D721Med (cell line): ENCODE results near the gene RNU7-1.
A peak's percentile ranks its signal among the peaks of the same experiment; 100 is the strongest.

ENCODE experiments used
- DNase-seq: peaks from one replicate; pipeline ENCODE4 v3.0.0; 2011; ENCODE audit warnings: low spot score; ENCODE audit not compliant: insufficient read length
- FAIRE-seq: peaks from 2 replicates; lab custom pipeline; 2011; peaks lifted over from hg19 to GRCh38; lab: Jason Lieb, UNC
- TF ChIP-seq, protein P1 (sequence below): IDR thresholded peaks from 2 replicates; pipeline ENCODE4 v1.5.1; 2012; ENCODE audit warnings: mild to moderate bottlenecking, control low read depth; ENCODE audit not compliant: insufficient read depth; ENCODE audit errors: missing control alignments

RNU7-1 gene

DNA sequence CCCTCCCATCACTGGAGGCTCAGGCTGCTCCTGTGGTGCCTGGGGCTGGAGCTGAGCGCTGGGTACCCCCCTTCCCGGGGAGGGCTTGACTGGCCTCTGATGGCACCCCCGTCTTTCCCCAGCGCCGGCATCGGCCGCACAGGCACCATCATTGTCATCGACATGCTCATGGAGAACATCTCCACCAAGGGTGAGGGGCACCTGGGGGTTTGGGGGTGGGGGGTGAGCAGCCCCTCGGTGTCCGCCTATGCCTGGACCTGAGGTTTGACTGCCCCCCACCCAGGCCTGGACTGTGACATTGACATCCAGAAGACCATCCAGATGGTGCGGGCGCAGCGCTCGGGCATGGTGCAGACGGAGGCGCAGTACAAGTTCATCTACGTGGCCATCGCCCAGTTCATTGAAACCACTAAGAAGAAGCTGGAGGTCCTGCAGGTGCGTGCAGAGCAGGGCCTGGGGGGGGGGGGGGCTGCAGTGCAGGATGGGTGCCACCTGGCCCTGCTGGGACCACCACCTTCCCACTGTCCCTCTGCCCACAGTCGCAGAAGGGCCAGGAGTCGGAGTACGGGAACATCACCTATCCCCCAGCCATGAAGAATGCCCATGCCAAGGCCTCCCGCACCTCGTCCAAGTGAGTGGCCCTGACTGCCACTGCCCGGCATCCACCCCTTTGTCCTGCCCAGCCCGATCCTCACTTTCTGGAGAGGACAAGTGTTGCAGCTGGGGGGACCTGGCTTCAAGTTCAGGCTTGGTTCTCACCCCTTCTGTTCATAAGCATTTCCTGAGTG, 16.4 kb downstream of the RNU7-1 start:
- no peak for DNase-seq
- TF ChIP-seq, protein P1, sequence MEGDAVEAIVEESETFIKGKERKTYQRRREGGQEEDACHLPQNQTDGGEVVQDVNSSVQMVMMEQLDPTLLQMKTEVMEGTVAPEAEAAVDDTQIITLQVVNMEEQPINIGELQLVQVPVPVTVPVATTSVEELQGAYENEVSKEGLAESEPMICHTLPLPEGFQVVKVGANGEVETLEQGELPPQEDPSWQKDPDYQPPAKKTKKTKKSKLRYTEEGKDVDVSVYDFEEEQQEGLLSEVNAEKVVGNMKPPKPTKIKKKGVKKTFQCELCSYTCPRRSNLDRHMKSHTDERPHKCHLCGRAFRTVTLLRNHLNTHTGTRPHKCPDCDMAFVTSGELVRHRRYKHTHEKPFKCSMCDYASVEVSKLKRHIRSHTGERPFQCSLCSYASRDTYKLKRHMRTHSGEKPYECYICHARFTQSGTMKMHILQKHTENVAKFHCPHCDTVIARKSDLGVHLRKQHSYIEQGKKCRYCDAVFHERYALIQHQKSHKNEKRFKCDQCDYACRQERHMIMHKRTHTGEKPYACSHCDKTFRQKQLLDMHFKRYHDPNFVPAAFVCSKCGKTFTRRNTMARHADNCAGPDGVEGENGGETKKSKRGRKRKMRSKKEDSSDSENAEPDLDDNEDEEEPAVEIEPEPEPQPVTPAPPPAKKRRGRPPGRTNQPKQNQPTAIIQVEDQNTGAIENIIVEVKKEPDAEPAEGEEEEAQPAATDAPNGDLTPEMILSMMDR, result no peak
- FAIRE-seq, result no peak

GRCh38 chr12:6960593-6961277, 17.1 kb downstream of the RNU7-1 start:
- DNase-seq (no peak), FAIRE-seq (no peak)
- TF ChIP-seq, protein P1, result peak; percentile 7

- DNase-seq (no peak), FAIRE-seq (no peak)
- TF ChIP-seq, protein P1, result no peak
Observed at GRCh38 chr12:6961278-6961694, 17.7 kb downstream of the RNU7-1 start.

DNA sequence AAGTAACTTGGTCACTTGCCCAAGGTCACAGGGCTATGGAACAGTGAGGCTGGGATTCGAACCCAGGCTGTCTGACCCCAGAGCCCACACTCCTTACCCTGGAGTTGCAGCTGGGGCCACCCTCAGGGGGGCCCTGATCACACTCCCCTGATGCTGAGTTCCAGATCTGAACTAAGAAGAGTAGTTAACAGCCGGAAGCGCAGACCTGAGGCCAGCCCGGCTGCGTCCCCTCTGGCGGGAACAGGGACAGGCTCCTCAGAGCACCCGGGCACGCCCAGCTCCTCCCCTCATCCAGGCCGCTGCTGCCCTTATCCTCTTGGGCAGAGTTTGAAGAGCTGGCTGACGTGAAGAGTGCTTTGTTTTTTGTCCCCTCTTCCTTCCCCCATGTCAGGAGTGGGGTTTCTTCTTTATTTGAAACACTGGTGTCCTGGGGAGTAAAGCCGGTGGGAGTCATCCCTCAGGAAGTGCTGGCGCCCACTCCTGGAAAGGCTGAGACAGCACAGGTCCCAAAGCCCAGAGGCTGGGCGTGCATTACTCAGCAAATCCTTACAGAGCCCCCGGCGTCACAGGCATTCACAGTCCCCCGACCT, 18.2 kb downstream of the RNU7-1 start:
- FAIRE-seq (no peak), DNase-seq (peak; percentile 80)
- TF ChIP-seq, protein P1, result peak; percentile 69

DNA sequence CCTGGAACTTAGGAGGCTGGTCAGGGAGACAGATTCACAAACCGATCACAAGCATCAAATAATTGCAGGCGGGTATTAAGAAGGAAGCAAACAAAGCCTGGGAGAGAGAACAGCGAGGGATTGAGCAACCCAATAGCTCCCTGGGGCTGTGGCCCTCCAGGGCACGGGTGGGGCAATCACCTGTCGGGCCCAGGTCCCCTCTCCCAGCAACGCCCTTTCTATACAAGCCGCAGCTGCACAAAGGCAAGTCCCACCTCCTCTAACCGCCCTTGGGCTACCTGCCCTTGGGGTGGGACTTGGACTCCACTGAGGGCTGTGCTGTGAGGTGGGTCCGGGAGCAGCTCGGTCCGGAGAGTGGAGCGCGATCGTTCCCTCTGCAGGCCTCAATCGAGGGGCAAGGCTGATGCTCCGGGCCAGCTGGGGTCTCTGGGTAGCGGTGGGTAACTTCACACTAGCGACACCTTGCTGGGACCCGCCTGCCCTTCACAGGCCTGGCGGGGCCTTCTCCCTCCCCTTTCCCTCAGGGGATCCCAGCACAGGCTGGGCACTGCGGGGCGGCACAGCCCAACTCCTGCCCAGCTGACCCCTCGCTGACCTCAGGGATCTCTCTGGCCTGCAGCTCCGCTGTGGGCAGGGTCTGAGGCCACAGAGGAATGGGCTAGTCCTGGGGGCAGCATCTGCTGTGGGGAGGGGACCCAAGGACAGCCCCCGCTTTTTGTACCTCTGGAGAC, 18.8 kb downstream of the RNU7-1 start:
- DNase-seq (no peak), FAIRE-seq (no peak)
- TF ChIP-seq, protein P1, result no peak

DNA sequence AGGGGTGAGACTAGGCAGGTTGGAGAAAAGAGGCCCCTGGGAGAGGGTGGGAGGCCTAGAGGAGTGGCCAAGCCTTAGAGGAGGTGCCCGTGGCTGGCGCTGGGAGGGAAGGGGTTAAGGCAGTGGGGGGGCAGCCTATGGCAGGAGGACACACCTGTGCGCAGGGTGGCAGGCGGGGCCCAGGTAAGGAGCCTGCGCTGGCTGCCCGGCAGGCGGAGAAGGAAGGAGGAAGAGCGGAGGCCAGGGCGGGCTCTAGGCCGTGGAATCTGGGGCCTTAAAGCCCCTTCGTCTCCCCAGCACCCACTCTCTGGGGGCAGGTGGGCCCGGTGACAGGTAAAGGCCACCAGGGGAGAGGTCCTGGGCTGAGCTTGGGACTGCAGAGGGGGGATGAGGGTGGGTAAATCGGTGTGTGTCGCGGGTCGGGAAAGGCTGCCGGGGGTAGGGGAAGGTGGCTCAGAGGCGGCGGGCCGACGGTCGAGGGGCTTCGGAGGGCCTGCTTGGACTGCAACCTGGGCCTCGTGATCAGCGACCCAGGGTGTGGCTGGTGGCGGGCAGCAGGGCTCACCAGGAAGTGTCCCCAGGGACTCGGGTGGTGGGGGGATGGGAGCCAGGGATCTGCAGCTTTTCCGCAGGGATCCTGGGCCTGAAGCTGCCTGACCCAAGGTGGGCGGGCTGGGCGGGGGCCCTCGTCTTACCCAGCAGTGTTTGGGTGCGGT, 19.6 kb downstream of the RNU7-1 start:
- FAIRE-seq (no peak), DNase-seq (no peak)
- TF ChIP-seq, protein P1, result no peak
